ENCODE measurements around the gene JMJD6. TPM values are rescaled to one million over a fixed set of nuclear protein-coding genes. Genes with fewer than 3 reads are reported as not detected.

JMJD6 gene
- total and polyA plus RNA-seq, 3 experiments from 2014 or later = 37.1 to 66.8 (median 62.7) TPM

- peak overlapping the region; percentile 0 for H3K4me3 ChIP-seq (ENCODE audit: low read length)
- H3K36me3 ChIP-seq (ENCODE audit: insufficient read depth, low read length) = no peaks in the 10 kb centered on the region
- Mint-ChIP-seq H3K36me3 (peaks cover 0 to 8% (median 0%) of the 10 kb centered on the region in 3 donors), H3K4me1 (peaks cover 16 to 18% (median 18%) of the 10 kb centered on the region in 3 donors), H3K27me3 (no peaks in the 10 kb centered on the region), H3K4me3 (no peak overlapping the region), H3K27ac (no peak overlapping the region), H3K9me3 (no peaks in the 10 kb centered on the region)
- no peak overlapping the region for H3K27ac ChIP-seq (ENCODE audit: low read depth, low read length)
- CTCF ChIA-PET = interaction anchor here (0.8 to 2.0 kb wide), 5 partner anchors 35 to 211 kb away, joined by 3 to 9 read pairs (median 4); partner anchors contain the start of gene AANAT
- H3K27me3 ChIP-seq (ENCODE audit: insufficient read depth, low read length, poor library complexity, severe bottlenecking) = no peaks in the 10 kb centered on the region
- peak; percentile 26 to 69 (median 44) for DNase-seq
- H3K4me1 ChIP-seq (ENCODE audit: insufficient read depth, low read length) = peaks cover 34% of the 10 kb centered on the region
- no peaks in the 10 kb centered on the region for H3K9me3 ChIP-seq (ENCODE audit: low read length)
- POLR2A ChIA-PET = no interaction called here
Observed at GRCh38 chr17:76678330-76678729, 48.1 kb downstream of the JMJD6 start.

- H3K9me3 ChIP-seq (ENCODE audit: low read length) = no peaks in the 10 kb centered on the region
- H3K27me3 Mint-ChIP-seq = no peaks in the 10 kb centered on the region
- no peak overlapping the region for H3K27ac Mint-ChIP-seq
- H3K9me3 Mint-ChIP-seq = no peaks in the 10 kb centered on the region
- H3K4me3 Mint-ChIP-seq = no peak overlapping the region
- H3K4me1 ChIP-seq (ENCODE audit: insufficient read depth, low read length) = peaks cover 43% of the 10 kb centered on the region
- DNase-seq = no peak
- H3K36me3 Mint-ChIP-seq = peaks cover 0 to 8% (median 0%) of the 10 kb centered on the region in 3 donors
- H3K27me3 ChIP-seq (ENCODE audit: insufficient read depth, low read length, poor library complexity, severe bottlenecking) = no peaks in the 10 kb centered on the region
- no peak overlapping the region for H3K27ac ChIP-seq (ENCODE audit: low read depth, low read length)
- peaks cover 19 to 23% (median 22%) of the 10 kb centered on the region in 3 donors for H3K4me1 Mint-ChIP-seq
- POLR2A ChIA-PET = no interaction called here
- H3K4me3 ChIP-seq (ENCODE audit: low read length) = no peak overlapping the region
- no peaks in the 10 kb centered on the region for H3K36me3 ChIP-seq (ENCODE audit: insufficient read depth, low read length)
- CTCF ChIA-PET = interaction anchor here (1.7 to 2.0 kb wide), 2 partner anchors 53 to 154 kb away, joined by 8 to 9 read pairs; no protein-coding TSS in a partner anchor
Observed at GRCh38 chr17:76677406-76677805, 49.0 kb downstream of the JMJD6 start.

GRCh38 chr17:76676629-76677028 is 49.8 kb downstream of the JMJD6 start:
- POLR2A ChIA-PET = no interaction called here
- H3K4me3 Mint-ChIP-seq = no peak overlapping the region

GRCh38 chr17:76675648-76676047 is 50.8 kb downstream of the JMJD6 start:
- no peak overlapping the region for H3K4me3 Mint-ChIP-seq
- peaks cover 43% of the 10 kb centered on the region for H3K4me1 ChIP-seq (ENCODE audit: insufficient read depth, low read length)
- peaks cover 0 to 2% (median 0%) of the 10 kb centered on the region in 5 donors for H3K9me3 Mint-ChIP-seq
- no peak overlapping the region for H3K27ac ChIP-seq (ENCODE audit: low read depth, low read length)
- no peaks in the 10 kb centered on the region for H3K27me3 Mint-ChIP-seq
- peak overlapping the region in 2 of 8 donors; percentile 10 to 29 for H3K27ac Mint-ChIP-seq
- peaks cover 22 to 25% (median 25%) of the 10 kb centered on the region in 3 donors for H3K4me1 Mint-ChIP-seq
- ChIA-PET POLR2A (no interaction called here), CTCF (interaction anchor here (1.3 to 1.6 kb wide), 3 partner anchors 49 to 152 kb away, joined by 3 read pairs; no protein-coding TSS in a partner anchor)
- no peak for DNase-seq
- H3K9me3 ChIP-seq (ENCODE audit: low read length) = no peaks in the 10 kb centered on the region
- no peak overlapping the region for H3K4me3 ChIP-seq (ENCODE audit: low read length)
- H3K36me3 Mint-ChIP-seq = peaks cover 0 to 4% (median 0%) of the 10 kb centered on the region in 3 donors
- no peaks in the 10 kb centered on the region for H3K36me3 ChIP-seq (ENCODE audit: insufficient read depth, low read length)
- H3K27me3 ChIP-seq (ENCODE audit: insufficient read depth, low read length, poor library complexity, severe bottlenecking) = no peaks in the 10 kb centered on the region

More at GRCh38 chr17:76676629-76677028, 49.8 kb downstream of the JMJD6 start:
- Mint-ChIP-seq H3K27ac (peak overlapping the region in 1 of 8 donors; percentile 17), H3K9me3 (no peaks in the 10 kb centered on the region), H3K27me3 (no peaks in the 10 kb centered on the region), H3K4me1 (peaks cover 19 to 23% (median 22%) of the 10 kb centered on the region in 3 donors), H3K36me3 (peaks cover 0 to 9% (median 0%) of the 10 kb centered on the region in 3 donors)
- Histone ChIP-seq H3K4me1 (ENCODE audit: insufficient read depth, low read length) (peaks cover 43% of the 10 kb centered on the region), H3K27ac (ENCODE audit: low read depth, low read length) (no peak overlapping the region), H3K27me3 (ENCODE audit: insufficient read depth, low read length, poor library complexity, severe bottlenecking) (no peaks in the 10 kb centered on the region), H3K9me3 (ENCODE audit: low read length) (no peaks in the 10 kb centered on the region), H3K4me3 (ENCODE audit: low read length) (no peak overlapping the region), H3K36me3 (ENCODE audit: insufficient read depth, low read length) (no peaks in the 10 kb centered on the region)
- CTCF ChIA-PET = interaction anchor here (1.0 kb wide), 2 partner anchors 53 to 153 kb away, joined by 4 to 5 read pairs; no protein-coding TSS in a partner anchor
- no peak for DNase-seq

- Histone ChIP-seq H3K9me3 (ENCODE audit: low read length) (no peaks in the 10 kb centered on the region), H3K27ac (ENCODE audit: low read depth, low read length) (no peak overlapping the region), H3K27me3 (ENCODE audit: insufficient read depth, low read length, poor library complexity, severe bottlenecking) (no peaks in the 10 kb centered on the region), H3K36me3 (ENCODE audit: insufficient read depth, low read length) (no peaks in the 10 kb centered on the region), H3K4me3 (ENCODE audit: low read length) (no peak overlapping the region), H3K4me1 (ENCODE audit: insufficient read depth, low read length) (peaks cover 53% of the 10 kb centered on the region)
- H3K27ac Mint-ChIP-seq = peak overlapping the region in 1 of 8 donors; percentile 54
- H3K4me3 Mint-ChIP-seq = no peak overlapping the region
- no peaks in the 10 kb centered on the region for H3K27me3 Mint-ChIP-seq
- ChIA-PET POLR2A (no interaction called here), CTCF (interaction anchor here (1.3 to 1.7 kb wide), 4 partner anchors 48 to 151 kb away, joined by 3 to 4 read pairs (median 3); no protein-coding TSS in a partner anchor)
- peaks cover 0 to 4% (median 0%) of the 10 kb centered on the region in 3 donors for H3K36me3 Mint-ChIP-seq
- H3K4me1 Mint-ChIP-seq = peaks cover 29 to 35% (median 32%) of the 10 kb centered on the region in 3 donors
- no peak for DNase-seq
- peaks cover 0 to 2% (median 0%) of the 10 kb centered on the region in 5 donors for H3K9me3 Mint-ChIP-seq
Observed at GRCh38 chr17:76674600-76674999, 51.8 kb downstream of the JMJD6 start.

GRCh38 chr17:76673729-76674128 is 52.7 kb downstream of the JMJD6 start:
- H3K4me1 Mint-ChIP-seq = peaks cover 29 to 35% (median 32%) of the 10 kb centered on the region in 3 donors
- peak overlapping the region in 5 of 7 donors; percentile 8 to 65 (median 41) for H3K4me3 Mint-ChIP-seq
- Histone ChIP-seq H3K4me1 (ENCODE audit: insufficient read depth, low read length) (peaks cover 48% of the 10 kb centered on the region), H3K36me3 (ENCODE audit: insufficient read depth, low read length) (no peaks in the 10 kb centered on the region), H3K4me3 (ENCODE audit: low read length) (no peak overlapping the region), H3K9me3 (ENCODE audit: low read length) (no peaks in the 10 kb centered on the region), H3K27ac (ENCODE audit: low read depth, low read length) (no peak overlapping the region), H3K27me3 (ENCODE audit: insufficient read depth, low read length, poor library complexity, severe bottlenecking) (no peaks in the 10 kb centered on the region)
- no peaks in the 10 kb centered on the region for H3K27me3 Mint-ChIP-seq
- no peak for DNase-seq
- H3K27ac Mint-ChIP-seq = peak overlapping the region in 2 of 8 donors; percentile 29 to 54
- peaks cover 0 to 2% (median 0%) of the 10 kb centered on the region in 5 donors for H3K9me3 Mint-ChIP-seq
- H3K36me3 Mint-ChIP-seq = peaks cover 0 to 4% (median 0%) of the 10 kb centered on the region in 3 donors
- POLR2A ChIA-PET = no interaction called here
- CTCF ChIA-PET = interaction anchor here (1.0 to 1.7 kb wide), 2 partner anchors 50 to 145 kb away, joined by 3 to 4 read pairs; no protein-coding TSS in a partner anchor

- Mint-ChIP-seq H3K4me3 (peak overlapping the region; percentile 86 to 95 (median 94)), H3K4me1 (peaks cover 29 to 35% (median 32%) of the 10 kb centered on the region in 3 donors), H3K9me3 (peaks cover 0 to 2% (median 0%) of the 10 kb centered on the region in 5 donors), H3K36me3 (peaks cover 0 to 4% (median 0%) of the 10 kb centered on the region in 3 donors), H3K27me3 (peaks cover 0 to 2% of the 10 kb centered on the region in 2 donors), H3K27ac (peak overlapping the region in 7 of 8 donors; percentile 29 to 98 (median 94))
- DNase-seq = peak in 1 of 5 donors; percentile 10
- Histone ChIP-seq H3K36me3 (ENCODE audit: insufficient read depth, low read length) (no peaks in the 10 kb centered on the region), H3K9me3 (ENCODE audit: low read length) (no peaks in the 10 kb centered on the region), H3K4me1 (ENCODE audit: insufficient read depth, low read length) (peaks cover 40% of the 10 kb centered on the region), H3K27ac (ENCODE audit: low read depth, low read length) (no peak overlapping the region), H3K4me3 (ENCODE audit: low read length) (no peak overlapping the region), H3K27me3 (ENCODE audit: insufficient read depth, low read length, poor library complexity, severe bottlenecking) (no peaks in the 10 kb centered on the region)
- CTCF ChIA-PET = interaction anchor here (2.2 to 2.4 kb wide), 2 partner anchors 43 to 150 kb away, joined by 7 to 9 read pairs; no protein-coding TSS in a partner anchor
- POLR2A ChIA-PET = interaction anchor here (1.7 kb wide), 1 partner anchor 43 kb away, joined by 6 read pairs; no protein-coding TSS in a partner anchor
Observed at GRCh38 chr17:76672892-76673291, 53.5 kb downstream of the JMJD6 start.

Data from CD8-positive, alpha-beta memory T cell (primary cell).